ENCODE measurements around the gene UVRAG. TPM values are rescaled to one million over a fixed set of nuclear protein-coding genes. Genes with fewer than 3 reads are reported as not detected.
"Not testable (repeated sequence)": the region's sequence is repeated elsewhere in the genome, so short reads cannot be mapped to it uniquely, and the experiment has no call there.

Gene UVRAG
- total RNA-seq, 1 donor = 28.2 TPM

GRCh38 chr11:75873417-75874221, 58.6 kb downstream of the UVRAG start:
- H3K4me3 ChIP-seq (ENCODE audit: insufficient read depth, low read length) = no peak overlapping the region
- no peaks in the 10 kb centered on the region for H3K36me3 ChIP-seq (ENCODE audit: insufficient read depth, low read length)
- H3K27me3 ChIP-seq (ENCODE audit: insufficient read depth, low read length) = no peaks in the 10 kb centered on the region
- H3K9me3 ChIP-seq (ENCODE audit: low read depth, low read length) = no peaks in the 10 kb centered on the region
- peaks cover 11% of the 10 kb centered on the region for H3K79me2 ChIP-seq (ENCODE audit: insufficient read depth, low read length)
- no peak overlapping the region for H2AFZ ChIP-seq (ENCODE audit: low read length)
- peaks cover 5% of the 10 kb centered on the region for H4K20me1 ChIP-seq (ENCODE audit: insufficient read depth, low read length)
- no peaks in the 10 kb centered on the region for H3K4me1 ChIP-seq (ENCODE audit: insufficient read depth, low read length)
- DNase-seq (ENCODE audit: insufficient read length, low spot score, missing footprints) = no peak
- H3K4me2 ChIP-seq (ENCODE audit: insufficient read depth, low read length) = no peak overlapping the region
- no peak for TF ChIP-seq CTCF (IDR thresholded peaks at IDR 0.05; ENCODE audit: extremely low read depth, low read depth, low read length)
- no peak overlapping the region for H3K27ac ChIP-seq (ENCODE audit: low read depth, low read length)

DNA sequence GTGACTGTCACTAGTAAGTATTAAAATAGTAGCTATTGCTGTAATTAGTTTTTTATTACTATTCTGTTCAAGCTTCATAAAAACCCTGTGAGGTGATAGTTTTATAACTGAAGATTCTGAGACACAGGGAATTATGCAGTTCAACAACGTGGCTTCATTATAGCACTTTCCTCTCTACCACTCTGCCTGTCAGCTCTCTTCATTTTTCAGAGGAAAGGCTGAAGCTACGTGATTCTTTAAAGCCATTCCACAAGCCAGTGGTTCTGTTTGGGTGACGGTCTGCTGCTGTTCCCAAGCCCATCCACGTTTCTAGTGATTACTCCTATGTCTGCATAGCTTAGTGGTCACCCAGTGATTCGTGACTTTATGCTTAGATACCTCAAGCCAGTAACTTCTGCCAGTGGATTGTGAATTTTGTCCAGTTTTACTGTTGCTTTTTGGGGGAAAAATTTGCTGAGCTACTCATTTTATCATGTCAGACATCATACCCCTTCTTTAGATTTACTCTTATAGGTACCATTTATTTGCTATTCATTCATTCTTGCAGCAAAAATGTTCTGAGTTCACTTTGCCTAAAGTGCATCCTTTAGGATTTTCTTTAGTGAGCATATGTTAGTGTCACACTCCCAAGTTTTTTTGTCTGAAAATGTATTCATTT, 59.8 kb downstream of the UVRAG start:
- Histone ChIP-seq H3K27me3 (ENCODE audit: insufficient read depth, low read length) (no peaks in the 10 kb centered on the region), H3K36me3 (ENCODE audit: insufficient read depth, low read length) (peaks cover 2% of the 10 kb centered on the region), H3K79me2 (ENCODE audit: insufficient read depth, low read length) (peaks cover 15% of the 10 kb centered on the region), H3K27ac (ENCODE audit: low read depth, low read length) (no peak overlapping the region), H4K20me1 (ENCODE audit: insufficient read depth, low read length) (peaks cover 5% of the 10 kb centered on the region), H3K4me1 (ENCODE audit: insufficient read depth, low read length) (no peaks in the 10 kb centered on the region), H3K4me2 (ENCODE audit: insufficient read depth, low read length) (no peak overlapping the region), H3K4me3 (ENCODE audit: insufficient read depth, low read length) (no peak overlapping the region), H2AFZ (ENCODE audit: low read length) (no peak overlapping the region), H3K9me3 (ENCODE audit: low read depth, low read length) (no peaks in the 10 kb centered on the region)
- no peak for TF ChIP-seq CTCF (IDR thresholded peaks at IDR 0.05; ENCODE audit: extremely low read depth, low read depth, low read length)
- DNase-seq (ENCODE audit: insufficient read length, low spot score, missing footprints) = no peak

DNA sequence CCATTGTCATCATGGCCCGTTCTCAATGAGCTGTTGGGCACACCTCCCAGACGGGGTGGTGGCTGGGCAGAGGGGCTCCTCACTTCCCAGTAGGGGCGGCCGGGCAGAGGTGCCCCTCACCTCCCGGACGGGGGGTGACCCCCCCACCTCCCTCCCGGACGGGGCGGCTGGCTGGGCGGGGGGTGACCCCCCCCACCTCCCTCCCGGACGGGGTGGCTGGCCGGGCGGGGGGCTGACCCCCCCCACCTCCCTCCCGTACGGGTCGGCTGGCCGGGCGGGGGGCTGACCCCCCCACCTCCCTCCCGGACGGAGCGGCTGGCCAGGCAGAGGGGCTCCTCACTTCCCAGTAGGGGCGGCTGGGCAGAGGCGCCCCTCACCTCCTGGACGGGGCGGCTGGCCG, 62.3 kb downstream of the UVRAG start:
- H3K4me1 ChIP-seq (ENCODE audit: insufficient read depth, low read length); H2AFZ ChIP-seq (ENCODE audit: low read length); H3K4me2 ChIP-seq (ENCODE audit: insufficient read depth, low read length); H3K9me3 ChIP-seq (ENCODE audit: low read depth, low read length); H3K4me3 ChIP-seq (ENCODE audit: insufficient read depth, low read length); H3K27ac ChIP-seq (ENCODE audit: low read depth, low read length); H3K27me3 ChIP-seq (ENCODE audit: insufficient read depth, low read length); H4K20me1 ChIP-seq (ENCODE audit: insufficient read depth, low read length); DNase-seq (ENCODE audit: insufficient read length, low spot score, missing footprints); H3K36me3 ChIP-seq (ENCODE audit: insufficient read depth, low read length): not testable (repeated sequence)
- peaks cover 15% of the 10 kb centered on the region for H3K79me2 ChIP-seq (ENCODE audit: insufficient read depth, low read length)

DNA sequence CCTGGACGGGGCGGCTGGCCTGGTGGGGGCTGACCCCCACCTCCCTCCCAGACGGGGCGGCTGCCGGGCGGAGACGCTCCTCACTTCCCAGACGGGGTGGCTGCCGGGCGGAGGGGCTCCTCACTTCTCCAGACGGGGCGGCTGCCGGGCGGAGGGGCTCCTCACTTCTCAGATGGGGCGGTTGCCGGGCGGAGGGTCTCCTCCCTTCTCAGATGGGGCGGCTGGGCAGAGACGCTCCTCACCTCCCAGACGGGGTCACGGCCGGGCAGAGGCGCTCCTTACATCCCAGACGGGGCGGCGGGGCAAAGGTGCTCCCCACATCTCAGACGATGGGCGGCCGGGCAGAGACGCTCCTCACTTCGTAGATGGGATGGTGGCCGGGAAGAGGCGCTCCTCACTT, 62.9 kb downstream of the UVRAG start:
- DNase-seq (ENCODE audit: insufficient read length, low spot score, missing footprints); H3K27me3 ChIP-seq (ENCODE audit: insufficient read depth, low read length); H3K4me2 ChIP-seq (ENCODE audit: insufficient read depth, low read length); H4K20me1 ChIP-seq (ENCODE audit: insufficient read depth, low read length); H3K4me1 ChIP-seq (ENCODE audit: insufficient read depth, low read length); H3K9me3 ChIP-seq (ENCODE audit: low read depth, low read length); H2AFZ ChIP-seq (ENCODE audit: low read length); H3K4me3 ChIP-seq (ENCODE audit: insufficient read depth, low read length); H3K36me3 ChIP-seq (ENCODE audit: insufficient read depth, low read length); H3K27ac ChIP-seq (ENCODE audit: low read depth, low read length): not testable (repeated sequence)
- peaks cover 15% of the 10 kb centered on the region for H3K79me2 ChIP-seq (ENCODE audit: insufficient read depth, low read length)

GRCh38 chr11:75878933-75879332, 63.9 kb downstream of the UVRAG start:
- Histone ChIP-seq H3K9me3 (ENCODE audit: low read depth, low read length) (no peaks in the 10 kb centered on the region), H3K4me2 (ENCODE audit: insufficient read depth, low read length) (no peak overlapping the region), H3K79me2 (ENCODE audit: insufficient read depth, low read length) (peaks cover 10% of the 10 kb centered on the region), H2AFZ (ENCODE audit: low read length) (no peak overlapping the region), H3K4me1 (ENCODE audit: insufficient read depth, low read length) (no peaks in the 10 kb centered on the region), H4K20me1 (ENCODE audit: insufficient read depth, low read length) (peaks cover 5% of the 10 kb centered on the region), H3K27me3 (ENCODE audit: insufficient read depth, low read length) (no peaks in the 10 kb centered on the region), H3K27ac (ENCODE audit: low read depth, low read length) (no peak overlapping the region), H3K36me3 (ENCODE audit: insufficient read depth, low read length) (peaks cover 3% of the 10 kb centered on the region), H3K4me3 (ENCODE audit: insufficient read depth, low read length) (no peak overlapping the region)
- DNase-seq (ENCODE audit: insufficient read length, low spot score, missing footprints) = no peak
- no peak for TF ChIP-seq CTCF (IDR thresholded peaks at IDR 0.05; ENCODE audit: extremely low read depth, low read depth, low read length)

All from osteoblast (primary cell).